ENCODE data around the gene EIF5A.

Gene EIF5A

DNA sequence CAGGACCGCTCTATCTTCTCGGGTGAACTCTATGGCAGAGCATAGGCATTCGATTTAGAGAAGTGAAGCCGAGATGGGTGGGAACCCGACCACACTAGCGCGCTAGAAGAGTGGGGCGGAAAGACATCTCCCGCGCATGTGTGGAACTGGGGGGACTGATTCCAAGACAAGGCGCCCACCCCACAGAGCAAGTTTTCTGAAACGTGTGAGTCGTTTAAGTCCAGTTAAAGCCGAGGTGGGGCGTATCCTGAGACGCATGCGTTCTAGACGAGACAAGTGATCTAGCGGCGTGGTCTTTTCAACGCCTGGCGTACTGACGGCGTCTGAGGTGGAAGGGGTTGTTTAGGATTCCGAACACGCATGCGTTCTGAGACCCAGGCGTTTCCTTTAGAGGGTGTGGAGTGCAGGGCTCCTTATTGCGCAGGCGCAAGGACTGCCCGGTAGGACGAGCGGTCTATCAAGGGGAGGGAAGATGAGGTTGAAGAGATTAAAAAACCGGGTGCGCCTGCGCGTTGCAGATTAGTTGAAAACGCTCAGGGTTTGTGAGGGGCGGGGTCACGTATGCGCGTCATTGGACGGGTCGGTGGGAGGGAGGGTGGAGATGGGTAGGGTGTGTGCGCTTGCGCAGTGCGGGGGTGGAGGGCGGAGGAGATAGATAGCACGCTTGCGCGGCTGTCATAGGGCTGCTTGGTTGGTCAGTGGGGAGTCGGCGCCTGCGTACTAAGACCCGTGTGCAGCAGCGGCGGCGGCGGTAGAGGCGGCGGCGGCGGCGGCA lies at the start of gene EIF5A:
TSS of gene EIF5A (plus strand) at position 718 of the 775 bp plus-strand sequence. CDS start 2,008 bp downstream, outside the sequence.
- DNase-seq: peak; percentile 100

DNA sequence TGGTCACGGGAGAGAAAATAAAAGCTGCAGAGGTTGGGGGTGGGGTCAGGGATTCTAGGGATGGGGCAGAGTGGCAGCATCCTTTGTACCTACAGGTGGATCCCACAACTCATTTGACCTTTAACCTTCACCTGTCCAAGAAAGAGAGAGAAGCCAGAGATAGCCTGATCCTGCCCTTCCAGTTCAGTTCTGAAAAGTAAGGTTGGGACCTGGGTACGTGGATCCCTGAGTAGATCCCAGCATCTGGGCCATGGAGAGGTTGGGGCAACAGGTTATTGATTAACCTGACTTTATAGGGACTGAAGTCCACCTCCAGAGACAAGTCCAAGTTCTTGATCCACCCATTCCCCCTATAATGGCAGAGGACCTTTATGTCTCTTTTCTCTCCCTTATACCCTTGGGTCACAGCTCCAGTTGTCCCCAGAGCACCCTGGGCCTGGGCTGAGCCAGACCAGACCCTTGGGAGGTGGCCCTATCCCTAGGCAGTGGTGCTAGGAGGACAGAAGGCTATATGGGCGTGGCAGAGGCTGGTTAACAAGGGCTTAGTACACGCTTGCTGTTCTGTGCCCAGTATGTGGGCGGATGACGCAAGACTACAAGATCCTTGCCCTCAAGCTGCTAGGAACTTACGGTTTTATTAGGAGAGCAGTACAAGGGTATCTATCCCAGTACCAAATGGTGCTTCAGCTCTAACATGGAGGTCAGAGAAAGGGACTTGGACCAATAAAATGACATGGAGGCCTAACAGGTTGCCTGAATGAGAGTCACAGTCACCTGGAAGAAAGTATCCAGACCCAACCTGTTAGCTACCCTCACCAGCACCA lies 48.5 kb upstream of the EIF5A start:
- DNase-seq: no peak

DNA sequence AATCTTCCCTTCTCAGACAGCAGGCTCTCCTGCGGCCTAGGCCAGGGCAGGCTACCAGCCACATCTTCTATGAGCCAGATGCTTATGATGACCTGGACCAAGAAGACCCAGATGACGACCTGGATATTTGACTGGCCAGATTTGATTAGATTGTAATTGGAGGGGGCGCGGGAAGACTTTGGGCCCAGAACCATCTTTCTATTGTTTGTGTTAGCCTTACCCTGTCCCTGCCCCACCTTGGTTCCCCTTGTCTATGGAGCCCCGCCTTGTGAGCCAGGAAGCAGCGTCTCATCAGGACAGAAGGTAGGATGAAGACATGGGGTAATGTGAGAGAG lies 47.9 kb upstream of the EIF5A start:
- DNase-seq: no peak

DNA sequence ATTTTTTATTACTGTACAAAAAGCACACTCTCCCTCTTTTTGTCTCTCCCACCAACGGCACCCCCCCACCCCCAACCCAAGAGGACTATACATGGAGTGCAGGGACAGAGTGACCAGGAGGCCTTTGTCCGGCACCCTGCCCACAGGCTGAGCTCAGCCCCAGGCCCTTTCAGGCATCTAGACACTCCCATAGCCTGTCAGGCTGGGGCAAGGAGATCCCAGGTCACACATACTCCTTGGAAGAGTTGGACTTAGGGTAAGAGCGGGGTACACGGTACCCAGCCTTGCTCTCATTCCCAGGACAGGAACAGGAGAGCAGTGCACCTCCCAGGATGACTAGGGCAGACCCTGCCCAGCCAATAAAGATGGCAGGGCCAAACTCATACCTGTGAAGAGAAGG lies 47.3 kb upstream of the EIF5A start:
- DNase-seq: no peak

DNA sequence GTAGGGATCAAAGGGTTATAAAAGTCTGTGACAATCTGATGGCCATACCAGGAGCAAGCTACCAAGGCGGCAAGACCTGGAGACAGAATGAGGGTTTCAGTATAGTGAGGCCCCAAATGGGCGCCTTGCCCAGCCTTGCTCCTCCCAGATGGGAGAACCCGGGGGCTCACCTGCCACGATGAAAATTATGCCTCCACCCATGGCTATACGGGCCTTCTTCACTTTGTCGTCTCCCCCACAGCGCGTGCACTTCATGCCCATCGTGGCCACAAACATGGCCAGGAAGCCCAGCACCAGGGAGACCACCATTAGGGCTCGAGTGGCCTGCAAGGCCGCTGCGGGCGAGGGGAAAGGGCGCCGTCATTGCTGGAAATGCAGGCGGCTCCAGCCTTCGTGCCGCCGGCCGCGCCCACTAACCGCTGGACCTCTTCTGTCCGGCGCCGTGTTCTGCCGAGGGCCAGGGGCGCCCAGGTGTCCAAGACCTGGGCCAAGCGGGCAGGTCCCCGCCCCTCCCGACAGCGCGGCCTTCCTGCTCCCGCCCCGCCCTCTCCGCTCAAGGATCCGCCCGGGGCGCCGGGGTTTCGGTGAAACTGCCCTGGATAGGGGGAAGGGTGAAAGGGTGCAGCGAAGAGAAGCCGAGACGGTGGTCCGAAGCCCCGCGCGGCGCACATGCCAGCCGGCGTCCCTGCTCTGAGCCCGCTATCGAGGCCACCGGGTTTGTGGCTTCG lies 46.6 kb upstream of the EIF5A start:
- no peak for DNase-seq

DNA sequence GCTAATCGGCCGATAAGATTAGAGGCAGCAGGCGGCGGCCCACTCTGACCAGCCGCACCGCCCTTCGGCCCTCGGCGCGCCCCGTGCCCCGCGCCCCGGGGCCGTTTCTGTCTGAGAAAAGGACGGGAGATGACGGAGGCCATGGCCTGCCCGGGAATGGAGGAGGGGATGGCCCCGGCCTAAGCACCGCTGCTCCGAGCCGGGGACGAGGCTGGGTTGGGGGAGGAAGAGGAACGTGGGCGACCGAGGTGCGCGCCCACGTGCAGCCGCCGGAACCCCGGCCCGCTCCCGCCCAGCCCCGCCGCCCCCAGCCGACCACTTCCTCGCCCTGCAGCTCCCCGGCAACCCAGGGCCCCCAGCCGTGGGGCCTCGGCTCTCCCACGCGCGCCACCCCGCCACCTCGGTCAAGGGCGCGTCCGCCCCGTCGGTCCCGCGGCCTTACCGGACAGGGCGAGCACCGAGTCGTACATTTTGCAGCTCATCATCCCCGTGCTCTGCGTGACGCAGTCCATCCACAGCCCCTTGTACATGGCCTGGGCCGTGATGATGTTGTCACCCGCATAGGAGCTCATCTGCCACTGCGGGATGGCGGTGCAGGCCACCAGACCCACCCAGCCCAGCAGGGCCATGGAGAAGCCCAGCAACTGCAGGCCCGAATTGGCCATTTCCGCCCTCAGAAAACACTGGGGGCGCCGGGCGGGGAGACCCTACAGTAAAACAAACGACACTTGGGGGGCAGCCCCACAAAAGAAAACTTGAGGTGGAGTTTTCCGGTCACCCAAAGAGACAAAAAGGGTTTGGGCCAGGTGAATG lies 45.8 kb upstream of the EIF5A start:
- DNase-seq: no peak

DNA sequence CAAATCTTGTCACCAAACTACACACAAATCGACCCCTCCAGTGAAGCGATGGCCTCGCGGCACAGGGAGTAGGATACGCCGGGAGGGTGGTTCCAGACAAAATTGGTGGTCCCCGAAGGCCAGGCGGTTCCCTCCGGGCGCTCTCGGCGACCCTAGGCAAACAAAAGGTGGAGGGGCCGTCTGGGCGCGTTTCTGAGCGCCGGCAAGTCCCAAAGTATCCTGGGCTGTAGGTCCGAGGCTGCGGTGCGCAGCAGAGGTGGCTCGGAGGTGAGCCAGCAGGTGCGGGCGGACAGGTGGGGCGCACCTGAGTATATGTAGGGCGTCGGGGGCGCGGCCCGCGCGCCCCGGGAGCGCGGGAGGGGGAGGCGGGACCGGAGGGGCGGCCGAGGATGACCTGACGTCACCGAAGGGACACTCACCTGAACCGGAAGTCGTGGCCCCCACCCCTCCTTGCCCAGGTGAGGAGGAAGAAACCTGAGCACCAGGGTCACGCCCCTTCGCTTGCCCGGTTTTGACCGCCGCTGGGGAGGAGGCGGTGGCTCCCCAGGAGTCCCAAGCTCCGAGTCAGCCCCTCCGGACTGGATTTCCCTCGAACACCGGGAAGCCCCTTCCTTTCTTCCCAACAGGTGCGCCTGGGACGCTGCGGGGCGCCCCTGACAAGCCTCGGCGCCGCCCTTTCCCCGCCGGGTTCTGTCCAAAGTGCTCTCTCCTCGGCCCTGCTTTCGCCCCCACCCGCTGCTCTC lies 45.1 kb upstream of the EIF5A start, which contains the start of gene CLDN7:
TSS of gene CLDN7 (minus strand) at position 287 of the 743 bp plus-strand sequence. CDS start 435 bp downstream, outside the sequence.
- no peak for DNase-seq

DNA sequence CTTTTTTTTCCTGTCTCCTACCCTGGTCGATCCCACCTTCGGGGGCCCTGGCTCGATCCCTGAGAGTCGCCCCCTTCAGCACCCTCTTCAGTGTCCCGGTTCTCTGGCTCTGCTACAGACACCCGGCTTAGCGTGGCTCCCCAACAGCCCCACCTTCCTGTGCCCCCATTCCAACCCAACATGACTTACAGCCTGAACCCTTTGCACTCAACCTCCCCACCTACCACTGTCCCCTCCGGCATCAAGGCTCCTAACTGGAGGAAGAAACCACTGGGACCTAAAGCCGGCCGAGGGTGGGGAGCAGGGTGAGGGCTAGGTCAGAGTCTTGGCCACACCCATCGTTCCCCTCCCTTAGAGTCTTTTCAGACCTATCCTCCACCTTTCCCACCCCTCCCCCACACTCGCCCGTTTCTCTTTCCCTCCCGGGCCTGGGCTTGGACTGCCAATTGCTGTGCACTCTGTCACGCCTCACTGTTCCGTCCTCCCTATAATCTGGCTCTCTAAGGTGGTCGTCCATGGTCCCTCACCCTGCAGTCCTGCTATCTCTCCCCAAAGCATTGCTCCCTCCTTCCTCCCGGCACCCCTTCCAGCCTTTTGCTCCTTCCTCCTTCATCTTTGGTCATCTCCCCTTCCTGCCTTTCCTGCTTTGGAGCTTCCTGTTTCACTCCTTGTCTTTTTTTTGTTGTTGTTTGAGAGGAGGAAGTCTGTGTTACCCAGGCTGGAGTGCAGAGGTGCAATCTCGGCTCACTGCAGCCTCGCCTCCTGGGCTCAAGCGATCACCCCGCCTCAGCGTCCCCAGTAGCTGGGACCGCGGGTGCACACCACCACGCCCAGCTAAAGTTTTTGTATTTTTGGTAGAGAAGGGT lies 44.3 kb upstream of the EIF5A start:
- no peak for DNase-seq

DNA sequence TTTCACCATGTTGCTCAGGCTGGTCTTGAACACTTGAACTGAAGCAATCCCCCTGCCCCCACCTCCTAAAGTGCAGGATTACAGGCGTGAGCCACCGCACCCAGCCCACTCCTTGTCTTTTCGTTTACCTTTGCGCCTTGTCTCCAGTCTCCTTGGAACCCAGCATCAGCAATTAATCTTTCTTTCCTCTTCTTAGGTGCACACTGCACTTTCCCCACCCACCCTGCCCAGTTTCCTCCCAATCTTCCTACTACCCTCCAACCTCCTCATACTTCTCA lies 43.7 kb upstream of the EIF5A start:
- no peak for DNase-seq

DNA sequence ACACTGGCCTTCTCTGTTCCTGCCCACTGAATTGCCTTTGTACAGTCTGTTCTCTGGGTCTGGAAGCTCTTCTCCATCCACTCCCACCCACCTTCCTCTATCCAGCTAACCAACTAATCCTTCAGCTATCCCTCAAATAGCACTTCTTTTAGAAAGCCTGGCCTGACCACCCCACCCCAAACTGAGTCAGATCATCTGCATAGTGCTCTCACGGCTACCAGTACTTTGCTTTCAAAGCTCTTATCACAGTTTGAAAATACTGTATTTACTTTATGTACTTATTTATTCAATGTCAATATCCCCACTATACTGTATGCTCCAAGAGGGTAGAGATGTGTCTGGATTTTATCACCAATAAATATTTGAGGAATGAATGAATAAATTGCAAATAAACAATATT lies 40.6 kb upstream of the EIF5A start:
- DNase-seq: no peak

DNA sequence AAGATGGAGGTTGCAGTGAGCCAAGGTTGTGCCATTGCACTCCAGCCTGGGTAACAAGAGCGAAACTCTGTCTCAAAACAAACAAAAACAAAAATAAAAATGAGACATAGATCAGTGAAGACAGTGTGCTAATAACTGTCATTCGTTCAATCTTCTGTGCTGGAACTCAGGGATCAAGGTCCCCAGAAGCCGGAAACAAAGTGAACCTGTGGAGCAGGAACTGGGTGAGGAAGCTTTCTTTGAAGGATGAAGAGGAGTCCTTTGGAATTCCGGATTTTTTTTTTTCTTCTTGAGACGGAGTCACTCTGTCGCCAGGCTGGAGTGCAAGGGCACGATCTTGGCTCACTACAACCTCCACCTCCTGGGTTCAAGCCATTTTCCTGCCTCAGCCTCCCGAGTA lies 28.0 kb upstream of the EIF5A start:
- no peak for DNase-seq

DNA sequence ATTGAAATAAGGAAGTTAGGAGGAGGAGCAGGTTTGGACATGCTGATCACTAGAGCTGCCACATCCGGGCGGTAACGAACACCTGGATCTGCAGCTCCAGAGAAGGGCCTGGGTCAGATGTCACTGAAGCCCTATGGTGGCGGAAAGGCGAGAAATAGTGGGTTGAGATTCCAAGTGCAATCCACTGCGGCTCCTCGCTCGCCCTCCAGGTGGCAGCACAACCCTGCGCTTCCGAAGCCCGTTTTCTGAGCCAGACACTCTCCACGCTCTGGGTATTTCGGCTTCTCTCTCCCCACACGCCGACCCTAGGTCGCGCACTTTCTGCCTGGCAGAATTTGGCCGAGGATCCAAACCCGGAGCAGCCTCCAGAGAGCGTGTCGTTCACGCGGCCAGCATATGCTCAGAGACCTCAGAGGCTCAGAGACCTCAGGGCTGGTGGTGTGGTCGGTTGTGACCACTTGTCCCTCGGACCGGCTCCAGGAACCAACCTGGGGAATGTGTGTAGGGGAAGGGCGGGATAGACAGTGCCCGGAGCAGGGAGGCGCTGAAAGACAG lies 26.8 kb upstream of the EIF5A start:
- DNase-seq: peak; percentile 64

DNA sequence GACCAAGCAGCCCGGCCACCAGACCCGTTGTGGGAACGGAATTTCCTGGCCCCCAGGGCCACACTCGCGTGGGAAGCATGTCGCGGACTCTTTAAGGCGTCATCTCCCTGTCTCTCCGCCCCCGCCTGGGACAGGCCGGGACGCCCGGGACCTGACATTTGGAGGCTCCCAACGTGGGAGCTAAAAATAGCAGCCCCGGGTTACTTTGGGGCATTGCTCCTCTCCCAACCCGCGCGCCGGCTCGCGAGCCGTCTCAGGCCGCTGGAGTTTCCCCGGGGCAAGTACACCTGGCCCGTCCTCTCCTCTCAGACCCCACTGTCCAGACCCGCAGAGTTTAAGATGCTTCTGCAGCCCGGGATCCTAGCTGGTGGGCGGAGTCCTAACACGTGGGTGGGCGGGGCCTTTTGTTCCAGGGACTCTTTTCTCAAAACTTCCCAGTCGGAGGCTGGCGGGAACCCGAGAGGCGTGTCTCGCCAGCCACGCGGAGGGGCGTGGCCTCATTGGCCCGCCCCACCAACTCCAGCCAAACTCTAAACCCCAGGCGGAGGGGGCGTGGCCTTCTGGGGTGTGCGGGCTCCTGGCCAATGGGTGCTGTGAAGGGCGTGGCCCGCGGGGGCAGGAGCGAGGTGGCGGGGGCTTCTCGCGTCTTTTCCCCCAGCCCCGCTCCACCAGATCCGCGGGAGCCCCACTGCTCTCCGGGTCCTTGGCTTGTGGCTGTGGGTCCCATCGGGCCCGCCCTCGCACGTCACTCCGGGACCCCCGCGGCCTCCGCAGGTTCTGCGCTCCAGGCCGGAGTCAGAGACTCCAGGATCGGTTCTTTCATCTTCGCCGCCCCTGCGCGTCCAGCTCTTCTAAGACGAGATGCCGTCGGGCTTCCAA lies 26.1 kb upstream of the EIF5A start, which contains the start of gene SLC2A4:
TSS of gene SLC2A4 (plus strand) at position 645 of the 879 bp plus-strand sequence. CDS start at position 862, 217 bp downstream.
- peak; percentile 94 for DNase-seq

DNA sequence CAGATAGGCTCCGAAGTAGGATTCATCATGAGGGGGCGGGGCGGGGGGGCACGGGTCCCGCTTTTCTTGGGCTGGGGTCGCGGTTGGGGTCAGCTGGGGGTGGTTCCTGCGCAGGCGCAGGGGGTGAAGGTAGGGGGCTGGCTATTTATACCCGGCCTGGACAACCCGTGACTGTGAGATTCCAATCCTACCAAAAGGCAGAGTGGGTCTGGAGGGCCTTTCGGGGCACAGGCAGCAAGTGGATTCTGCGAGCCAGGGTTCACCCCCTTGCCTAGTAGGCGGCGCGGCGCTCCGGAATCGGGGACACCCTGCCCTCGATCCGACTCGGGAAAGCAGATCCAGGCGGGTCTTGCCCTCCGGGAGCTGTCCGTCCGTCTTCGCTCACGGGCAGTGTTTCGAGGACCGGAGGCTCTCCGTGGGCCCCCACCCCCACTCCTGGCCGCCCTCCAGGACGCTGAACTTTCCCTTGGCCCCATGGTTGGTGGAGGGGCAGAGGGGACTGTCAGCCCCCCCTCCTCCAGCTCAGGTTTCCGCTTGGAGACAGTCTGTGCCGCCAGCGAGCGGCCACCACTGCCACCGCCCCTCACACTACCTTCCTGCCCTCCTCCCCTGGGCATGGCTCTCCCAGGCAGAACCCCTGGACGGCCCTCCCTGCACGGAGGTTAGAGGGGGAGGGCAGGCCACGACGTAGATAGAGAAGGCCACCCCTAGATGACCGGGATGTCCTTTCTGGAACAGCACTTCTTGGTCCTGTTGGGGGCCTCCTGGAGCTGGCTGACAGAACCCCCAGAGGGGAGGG lies 25.3 kb upstream of the EIF5A start:
- DNase-seq: no peak

DNA sequence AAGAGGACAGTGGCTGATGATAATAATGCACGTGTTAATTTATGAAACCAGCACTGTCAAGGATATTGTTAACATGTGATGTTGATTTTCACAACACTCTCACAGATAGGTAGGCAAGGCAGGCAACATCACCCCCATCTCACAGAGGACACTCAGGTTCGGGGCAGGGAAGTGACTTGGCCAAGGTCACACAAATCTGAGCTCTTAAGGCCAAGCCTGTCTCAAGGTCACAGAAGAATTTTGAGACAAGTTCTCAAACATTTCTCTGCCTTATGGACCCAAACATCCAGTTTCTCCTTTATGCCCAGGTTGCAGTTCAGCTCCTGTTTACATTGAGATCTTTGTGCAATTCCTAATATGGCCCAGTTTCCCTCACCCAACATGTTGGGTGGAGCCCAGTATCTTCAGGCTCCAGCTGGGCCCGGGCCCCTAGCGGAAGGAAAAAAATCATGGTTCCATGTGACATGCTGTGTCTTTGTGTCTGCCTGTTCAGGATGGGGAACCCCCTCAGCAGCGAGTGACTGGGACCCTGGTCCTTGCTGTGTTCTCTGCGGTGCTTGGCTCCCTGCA lies 24.6 kb upstream of the EIF5A start:
- DNase-seq: no peak

DNA sequence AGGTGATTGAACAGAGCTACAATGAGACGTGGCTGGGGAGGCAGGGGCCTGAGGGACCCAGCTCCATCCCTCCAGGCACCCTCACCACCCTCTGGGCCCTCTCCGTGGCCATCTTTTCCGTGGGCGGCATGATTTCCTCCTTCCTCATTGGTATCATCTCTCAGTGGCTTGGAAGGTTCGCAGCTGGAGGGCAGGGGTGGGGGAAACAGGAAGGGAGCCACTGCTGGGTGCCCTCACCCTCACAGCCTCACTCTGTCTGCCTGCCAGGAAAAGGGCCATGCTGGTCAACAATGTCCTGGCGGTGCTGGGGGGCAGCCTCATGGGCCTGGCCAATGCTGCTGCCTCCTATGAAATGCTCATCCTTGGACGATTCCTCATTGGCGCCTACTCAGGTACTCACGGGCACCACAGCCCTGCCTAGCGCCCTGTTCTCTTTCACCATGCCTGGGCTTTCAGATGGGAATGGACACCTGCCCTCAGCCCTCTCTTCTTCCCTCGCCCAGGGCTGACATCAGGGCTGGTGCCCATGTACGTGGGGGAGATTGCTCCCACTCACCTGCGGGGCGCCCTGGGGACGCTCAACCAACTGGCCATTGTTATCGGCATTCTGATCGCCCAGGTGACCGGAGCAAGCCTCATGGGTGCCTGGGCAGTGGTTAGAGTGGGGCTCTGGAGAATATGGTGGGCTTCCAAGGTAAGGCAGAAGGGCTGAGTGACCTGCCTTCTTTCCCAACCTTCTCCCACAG lies 23.8 kb upstream of the EIF5A start:
- DNase-seq: no peak

DNA sequence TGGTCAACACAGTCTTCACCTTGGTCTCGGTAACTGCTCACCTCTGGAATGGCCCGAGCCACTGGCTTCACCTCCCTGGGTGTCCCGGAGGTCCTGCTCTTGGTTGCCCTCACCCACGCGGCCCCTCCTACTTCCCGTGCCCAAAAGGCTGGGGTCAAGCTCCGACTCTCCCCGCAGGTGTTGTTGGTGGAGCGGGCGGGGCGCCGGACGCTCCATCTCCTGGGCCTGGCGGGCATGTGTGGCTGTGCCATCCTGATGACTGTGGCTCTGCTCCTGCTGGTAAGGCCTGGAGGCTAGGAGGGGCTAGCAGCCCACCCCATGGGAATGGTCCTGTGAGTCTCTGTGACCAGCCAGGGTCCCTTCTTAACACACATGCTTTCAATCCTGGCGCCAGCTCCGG lies 22.5 kb upstream of the EIF5A start:
- no peak for DNase-seq

DNA sequence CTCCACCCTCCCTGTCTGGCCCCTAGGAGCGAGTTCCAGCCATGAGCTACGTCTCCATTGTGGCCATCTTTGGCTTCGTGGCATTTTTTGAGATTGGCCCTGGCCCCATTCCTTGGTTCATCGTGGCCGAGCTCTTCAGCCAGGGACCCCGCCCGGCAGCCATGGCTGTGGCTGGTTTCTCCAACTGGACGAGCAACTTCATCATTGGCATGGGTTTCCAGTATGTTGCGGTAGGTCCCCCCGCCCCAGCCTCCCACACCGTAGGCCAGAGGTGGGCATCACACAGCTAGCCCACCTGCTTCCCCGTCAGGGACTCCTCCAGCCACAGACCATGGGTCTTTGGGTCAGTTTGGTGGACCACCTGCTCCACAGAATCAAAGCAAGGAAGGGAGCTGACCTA lies 21.7 kb upstream of the EIF5A start:
- DNase-seq: no peak

Measured in fibroblast of skin of right quadriceps (primary cell).